Kidney (tissue), 14 donors: ENCODE results near the gene FNTB. TPM values are rescaled to one million over a fixed set of nuclear protein-coding genes. Genes with fewer than 3 reads are reported as not detected.

Experiments used
- DNase-seq, 5 donors: peaks; one replicate each; pipeline ENCODE4 v3.0.0-alpha.2; 2013 to 2020
- FAIRE-seq: peaks from 2 replicates; lab custom pipeline; 2012; peaks lifted over from hg19 to GRCh38; lab: Jason Lieb, UNC
- H3K27ac ChIP-seq, 2 donors: one replicate each; pipeline ENCODE4 v1.7.0; 2013; ENCODE audit warnings: low read depth in 2 of 2, low read length in 2 of 2, inconsistent platforms in 1 of 2
- H3K27me3 ChIP-seq: one replicate; pipeline ENCODE4 v1.7.1; 2013; ENCODE audit warnings: low read length, inconsistent platforms; ENCODE audit not compliant: control insufficient read depth, insufficient read depth
- H3K36me3 ChIP-seq, 3 donors: one replicate each; pipeline versions ENCODE4 v1.7.0 to v1.7.1; 2013; ENCODE audit warnings: low read length in 3 of 3, control low read depth in 1 of 3, inconsistent platforms in 1 of 3; ENCODE audit not compliant: insufficient read depth in 3 of 3, control insufficient read depth in 2 of 3
- H3K4me1 ChIP-seq, 3 donors: one replicate each; pipeline versions ENCODE4 v1.7.0 to v1.7.1; 2013; ENCODE audit warnings: low read length in 3 of 3, inconsistent platforms in 1 of 3, low read depth in 1 of 3; ENCODE audit not compliant: control insufficient read depth in 2 of 3, insufficient read depth in 2 of 3
- H3K4me3 ChIP-seq, 3 donors: one replicate each; pipeline versions ENCODE4 v1.7.0 to v1.8.1; 2013; ENCODE audit warnings: low read length in 3 of 3, control low read depth in 1 of 3, inconsistent platforms in 1 of 3
- H3K9ac ChIP-seq, 3 donors: one replicate each; pipeline versions ENCODE4 v1.7.0 to v1.7.1; 2013; ENCODE audit warnings: low read length in 3 of 3, control low read depth in 1 of 3, inconsistent platforms in 1 of 3
- H3K9me3 ChIP-seq, 3 donors: one replicate each; pipeline versions ENCODE4 v1.7.0 to v1.7.1; 2013; ENCODE audit warnings: low read length in 3 of 3, control low read depth in 1 of 3, inconsistent platforms in 1 of 3; ENCODE audit not compliant: control insufficient read depth in 2 of 3, insufficient read depth in 1 of 3
- CTCF ChIP-seq: IDR thresholded peaks from 3 replicates; pipeline ENCODE4 v1.5.1; 2012; ENCODE audit warnings: mild to moderate bottlenecking, moderate library complexity, borderline replicate concordance; ENCODE audit not compliant: insufficient read depth; ENCODE audit errors: extremely low read depth
- intact Hi-C: fragments of 100-400 bp; cut with DNase I; formaldehyde crosslinking; loops from one replicate; pipeline ENCODE4 v1.11.1; 2022
- polyA plus RNA-seq: library from polyadenylated mRNA; stranded (reverse); fragments of 350-450 nt; fragmentation: Illumina TruSeq; extraction: RNeasy Lipid Tissue Mini Kit (QIAGEN cat#74804); gene quantifications from one replicate; pipeline ENCODE4 v1.2.3, GENCODE V29; 2014; ENCODE audit warnings: low read depth, low replicate concordance; ENCODE audit not compliant: insufficient read depth
- total RNA-seq: library from RNA; stranded (reverse); fragmentation: NEBNext Ultra II Directional; extraction: Animal tissue kit (Norgen Biotek cat#: 25700); gene quantifications from one replicate; pipeline ENCODE4 v1.2.1, GENCODE V29; 2021
- donor health status: control.
- donor health status: control.
- donor health status: control.
- donor health status: control.
- donor health status: control.
- donor health status: DM: yes; HTN: yes; CAD: no.
- donor health status: Normal renal cell carcinoma (clear cell type).

The FNTB gene
- total and polyA plus RNA-seq, 2 donors from 2014 or later = 13.6 to 15.0 TPM

GRCh38 chr14:64998455-64998931 lies 11.8 kb downstream of the FNTB start:
- H3K4me3 ChIP-seq = no peak overlapping the region
- intact Hi-C loops = no loop called here
- no peaks in the 10 kb centered on the region for H3K36me3 ChIP-seq
- DNase-seq (no peak), FAIRE-seq (no peak)
- H3K27me3 ChIP-seq = no peaks in the 10 kb centered on the region
- H3K27ac ChIP-seq = no peak overlapping the region
- H3K9ac ChIP-seq = no peak overlapping the region
- peaks cover 0 to 5% (median 0%) of the 10 kb centered on the region in 3 donors for H3K4me1 ChIP-seq
- no peak for TF ChIP-seq CTCF
- no peaks in the 10 kb centered on the region for H3K9me3 ChIP-seq

GRCh38 chr14:65000898-65001591 lies 14.3 kb downstream of the FNTB start:
- Histone ChIP-seq H3K4me1 (peaks cover 0 to 5% (median 3%) of the 10 kb centered on the region in 3 donors), H3K9me3 (no peaks in the 10 kb centered on the region), H3K27ac (no peak overlapping the region), H3K36me3 (no peaks in the 10 kb centered on the region), H3K4me3 (no peak overlapping the region), H3K27me3 (no peaks in the 10 kb centered on the region), H3K9ac (no peak overlapping the region)
- intact Hi-C loops = no loop called here
- FAIRE-seq (no peak), DNase-seq (no peak)
- no peak for TF ChIP-seq CTCF

GRCh38 chr14:65001723-65002122 lies 15.0 kb downstream of the FNTB start:
- Histone ChIP-seq H3K9me3 (no peaks in the 10 kb centered on the region), H3K9ac (no peak overlapping the region), H3K27ac (no peak overlapping the region), H3K4me3 (no peak overlapping the region), H3K4me1 (peaks cover 0 to 5% (median 3%) of the 10 kb centered on the region in 3 donors), H3K36me3 (no peaks in the 10 kb centered on the region), H3K27me3 (no peaks in the 10 kb centered on the region)
- TF ChIP-seq CTCF = no peak
- intact Hi-C loops = no loop called here
- DNase-seq (no peak), FAIRE-seq (no peak)
